ENCODE measurements around the gene TTLL5. TPM values are rescaled to one million over a fixed set of nuclear protein-coding genes. Genes with fewer than 3 reads are reported as not detected.

Gene TTLL5
- total and polyA plus RNA-seq, 2 of the 13 experiments (the other 11 are each of a cell fraction or from before 2014, with no cell fraction given), result 11.8 to 18.8 TPM

GRCh38 chr14:75747899-75748298, 86.9 kb downstream of the TTLL5 start:
- intact Hi-C loops (cut with micrococcal nuclease; ENCODE audit: unreplicated experiment), result no loop called here
- ATAC-seq, result no peak
- TF ChIP-seq, protein P1, sequence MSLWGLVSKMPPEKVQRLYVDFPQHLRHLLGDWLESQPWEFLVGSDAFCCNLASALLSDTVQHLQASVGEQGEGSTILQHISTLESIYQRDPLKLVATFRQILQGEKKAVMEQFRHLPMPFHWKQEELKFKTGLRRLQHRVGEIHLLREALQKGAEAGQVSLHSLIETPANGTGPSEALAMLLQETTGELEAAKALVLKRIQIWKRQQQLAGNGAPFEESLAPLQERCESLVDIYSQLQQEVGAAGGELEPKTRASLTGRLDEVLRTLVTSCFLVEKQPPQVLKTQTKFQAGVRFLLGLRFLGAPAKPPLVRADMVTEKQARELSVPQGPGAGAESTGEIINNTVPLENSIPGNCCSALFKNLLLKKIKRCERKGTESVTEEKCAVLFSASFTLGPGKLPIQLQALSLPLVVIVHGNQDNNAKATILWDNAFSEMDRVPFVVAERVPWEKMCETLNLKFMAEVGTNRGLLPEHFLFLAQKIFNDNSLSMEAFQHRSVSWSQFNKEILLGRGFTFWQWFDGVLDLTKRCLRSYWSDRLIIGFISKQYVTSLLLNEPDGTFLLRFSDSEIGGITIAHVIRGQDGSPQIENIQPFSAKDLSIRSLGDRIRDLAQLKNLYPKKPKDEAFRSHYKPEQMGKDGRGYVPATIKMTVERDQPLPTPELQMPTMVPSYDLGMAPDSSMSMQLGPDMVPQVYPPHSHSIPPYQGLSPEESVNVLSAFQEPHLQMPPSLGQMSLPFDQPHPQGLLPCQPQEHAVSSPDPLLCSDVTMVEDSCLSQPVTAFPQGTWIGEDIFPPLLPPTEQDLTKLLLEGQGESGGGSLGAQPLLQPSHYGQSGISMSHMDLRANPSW (CRISPR knock-in tag; IDR thresholded peaks at IDR 0.05; ENCODE audit: borderline replicate concordance), result no peak
- TF ChIP-seq ARID5B (CRISPR knock-in tag; IDR thresholded peaks at IDR 0.05), result no peak
- no peak for TF ChIP-seq CBX2 (IDR thresholded peaks at IDR 0.05; ENCODE audit: low read depth, low read length)
- TF ChIP-seq CBX2 (CRISPR knock-in tag; IDR thresholded peaks at IDR 0.05; ENCODE audit: low read depth), result no peak
- TF ChIP-seq FOXP1 (IDR thresholded peaks at IDR 0.05), result no peak
- no peak for TF ChIP-seq FOXP1 (CRISPR knock-in tag; IDR thresholded peaks at IDR 0.05)
- no peak for TF ChIP-seq ZNF574 (CRISPR knock-in tag; IDR thresholded peaks at IDR 0.05)
- TF ChIP-seq PCBP1 (IDR thresholded peaks at IDR 0.05; ENCODE audit: borderline replicate concordance, low read depth, low read length), result no peak
- TF ChIP-seq ZFP62 (CRISPR knock-in tag; IDR thresholded peaks at IDR 0.05), result no peak
- no peak for TF ChIP-seq ZNF33B (CRISPR knock-in tag; IDR thresholded peaks at IDR 0.05)
- TF ChIP-seq LRRFIP1 (CRISPR knock-in tag; conservative IDR thresholded peaks at IDR 0.05), result no peak
- no peak for TF ChIP-seq IRF2 (CRISPR knock-in tag; IDR thresholded peaks at IDR 0.05)
- no peak for TF ChIP-seq MBNL3 (CRISPR knock-in tag; conservative IDR thresholded peaks at IDR 0.05)
- no peak for TF ChIP-seq SMAD3 (CRISPR knock-in tag; IDR thresholded peaks at IDR 0.05)
- TF ChIP-seq ZNF20 (CRISPR knock-in tag; IDR thresholded peaks at IDR 0.05), result no peak

More at GRCh38 chr14:75747899-75748298, 86.9 kb downstream of the TTLL5 start:
- POLR2A ChIA-PET, result no interaction called here
- in situ Hi-C loops (cut with HindIII; ENCODE audit: extremely low pct_ligation_motif_present, low pct_unique_long_range_greater_than_20kb), result no loop called here
- DNase-seq (ENCODE audit: low spot score), result no peak
- no peak overlapping the region for H3K9ac ChIP-seq (ENCODE audit: insufficient read depth, low read depth, low read length)
- H3K4me1 ChIP-seq (ENCODE audit: insufficient read depth, low read length), result peaks cover 7% of the 10 kb centered on the region
- no peak overlapping the region for H2AFZ ChIP-seq (ENCODE audit: low read length)
- WGBS (ENCODE audit: low lambda C conversion rate), result 87% methylated on average over 2 of the region's 2 CpGs
- peaks cover 1 to 23% of the 10 kb centered on the region in 2 experiments; a peak in 4 of 5 replicates for H3K36me3 ChIP-seq (replicated peaks in 1 of 2; ENCODE audit: control insufficient read depth in 1 of 2, insufficient read depth in 2 of 2, low read length in 2 of 2)
- H3K27ac ChIP-seq (ENCODE audit: extremely low read length, insufficient read depth, low read length), result no peak overlapping the region
- FAIRE-seq, result no peak
- no peak overlapping the region for H3K4me2 ChIP-seq (ENCODE audit: low read depth, low read length)
- H4K20me1 ChIP-seq (ENCODE audit: insufficient read depth, low read length), result no peaks in the 10 kb centered on the region
- BruUV-seq (replicated peaks), result no TSS peak
- H3K4me3 ChIP-seq (replicated peaks in 1 of 3; ENCODE audit: insufficient read depth in 1 of 3, low read depth in 2 of 3, low read length in 3 of 3), result no peak overlapping the region
- CTCF ChIA-PET (ENCODE audit: low intra/inter-chr PET ratio, low total read pairs), result no interaction called here
- H3K79me2 ChIP-seq (ENCODE audit: insufficient read depth, low read length), result no peaks in the 10 kb centered on the region
- no peaks in the 10 kb centered on the region for H3K9me3 ChIP-seq (ENCODE audit: low read length)
- no peaks in the 10 kb centered on the region for H3K27me3 ChIP-seq (ENCODE audit: control insufficient read depth in 1 of 2, insufficient read depth in 2 of 2, low read length in 2 of 2)
